ENCODE data around the gene VAMP8.
A peak's percentile ranks its signal among the peaks of the same experiment; 100 is the strongest.

The VAMP8 gene

DNA sequence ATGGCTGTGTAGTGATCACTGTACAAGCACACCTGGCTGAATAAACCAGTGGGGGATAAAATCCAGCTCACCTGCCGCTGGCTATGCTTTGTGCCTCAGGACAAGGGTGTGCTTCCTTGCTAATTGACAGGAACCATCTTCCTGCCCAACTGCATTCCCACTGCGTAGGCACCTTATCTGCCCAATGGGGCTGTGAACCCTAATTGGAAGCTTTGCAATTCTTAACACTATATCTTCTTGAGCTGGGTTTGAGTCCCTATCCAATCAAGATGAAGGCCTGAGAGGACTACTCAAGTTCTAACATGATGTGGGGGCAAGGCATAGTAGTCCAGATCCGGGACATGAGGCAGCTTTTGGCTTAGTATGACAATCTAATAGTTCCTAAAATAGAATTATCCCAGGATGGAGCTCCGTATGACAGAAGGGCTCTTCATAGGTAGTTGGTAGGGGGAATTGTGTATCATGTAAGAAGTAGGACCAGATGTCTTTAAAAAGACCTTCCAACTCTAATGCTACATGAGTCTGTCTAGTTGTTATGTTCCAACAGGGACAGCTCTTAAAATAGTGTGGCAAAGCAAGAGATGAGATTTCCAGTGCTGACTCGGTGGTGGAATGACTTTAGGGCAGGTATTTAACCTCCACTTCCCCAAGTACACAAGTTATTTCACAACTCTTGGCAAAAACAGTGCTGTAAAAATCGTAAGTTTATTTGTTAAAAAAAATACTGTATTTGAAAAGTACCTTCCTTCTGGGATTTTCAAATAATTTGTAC lies 27.4 kb downstream of the VAMP8 start:
- TF ChIP-seq, protein P1, sequence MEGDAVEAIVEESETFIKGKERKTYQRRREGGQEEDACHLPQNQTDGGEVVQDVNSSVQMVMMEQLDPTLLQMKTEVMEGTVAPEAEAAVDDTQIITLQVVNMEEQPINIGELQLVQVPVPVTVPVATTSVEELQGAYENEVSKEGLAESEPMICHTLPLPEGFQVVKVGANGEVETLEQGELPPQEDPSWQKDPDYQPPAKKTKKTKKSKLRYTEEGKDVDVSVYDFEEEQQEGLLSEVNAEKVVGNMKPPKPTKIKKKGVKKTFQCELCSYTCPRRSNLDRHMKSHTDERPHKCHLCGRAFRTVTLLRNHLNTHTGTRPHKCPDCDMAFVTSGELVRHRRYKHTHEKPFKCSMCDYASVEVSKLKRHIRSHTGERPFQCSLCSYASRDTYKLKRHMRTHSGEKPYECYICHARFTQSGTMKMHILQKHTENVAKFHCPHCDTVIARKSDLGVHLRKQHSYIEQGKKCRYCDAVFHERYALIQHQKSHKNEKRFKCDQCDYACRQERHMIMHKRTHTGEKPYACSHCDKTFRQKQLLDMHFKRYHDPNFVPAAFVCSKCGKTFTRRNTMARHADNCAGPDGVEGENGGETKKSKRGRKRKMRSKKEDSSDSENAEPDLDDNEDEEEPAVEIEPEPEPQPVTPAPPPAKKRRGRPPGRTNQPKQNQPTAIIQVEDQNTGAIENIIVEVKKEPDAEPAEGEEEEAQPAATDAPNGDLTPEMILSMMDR (IDR thresholded peaks at IDR 0.05; ENCODE audit: low read length, missing control alignments), result no peak
- peak; percentile 49 for DNase-seq (ENCODE audit: low read depth)
- H3K4me3 ChIP-seq (replicated peaks; ENCODE audit: low read depth, low read length), result no peak overlapping the region

DNA sequence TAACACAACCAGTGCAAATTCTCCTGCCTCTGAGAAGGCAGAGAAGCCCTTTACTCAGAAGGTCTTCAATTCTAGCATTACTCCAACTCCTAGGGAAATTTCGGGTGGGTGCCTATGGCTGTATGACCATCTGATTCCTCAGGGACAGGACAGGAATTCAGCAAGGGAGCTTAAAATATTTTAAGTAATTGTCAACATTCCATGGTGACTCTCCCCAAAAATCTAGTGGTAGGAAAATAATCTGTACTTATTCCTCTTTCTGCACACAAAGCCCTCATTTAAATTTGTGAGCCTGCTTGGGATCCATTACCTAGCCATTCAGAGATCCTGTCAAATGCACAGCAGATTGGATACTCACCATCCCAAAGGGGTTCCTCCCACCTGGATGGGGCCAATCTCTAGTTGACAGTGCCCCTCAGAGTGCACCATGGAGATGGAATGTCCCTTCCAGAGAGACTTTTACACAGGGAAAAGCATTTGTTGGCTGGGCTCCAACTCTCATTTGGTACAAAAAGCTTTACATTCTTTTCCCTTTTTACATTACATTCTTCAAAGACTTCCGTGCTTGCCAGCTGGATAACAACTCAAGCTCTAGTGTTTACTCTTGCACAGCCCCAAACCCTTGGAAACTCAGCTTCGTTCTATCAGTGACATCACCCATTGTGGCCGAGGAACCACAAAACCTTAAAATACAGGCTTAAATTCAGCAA lies 28.2 kb downstream of the VAMP8 start:
- no peak overlapping the region for H3K4me3 ChIP-seq (replicated peaks; ENCODE audit: low read depth, low read length)
- TF ChIP-seq, protein P1 (IDR thresholded peaks at IDR 0.05; ENCODE audit: low read length, missing control alignments), result no peak
- DNase-seq (ENCODE audit: low read depth), result peak; percentile 93

DNA sequence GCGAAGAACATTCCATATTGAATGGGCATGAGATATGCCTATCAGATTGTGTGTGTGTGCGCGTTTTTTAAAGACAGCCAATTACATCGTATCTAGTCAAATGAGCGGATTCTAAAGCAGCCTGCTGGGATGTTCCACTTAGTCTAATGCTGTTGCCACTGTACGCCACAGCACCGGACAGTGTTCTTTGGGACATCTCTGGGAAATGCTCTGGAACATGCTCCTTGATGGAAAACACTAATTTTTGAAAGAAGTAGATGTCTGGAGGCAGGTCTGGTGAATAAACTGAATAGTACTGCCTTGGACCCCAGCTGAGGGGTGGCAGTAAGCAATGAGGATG lies 28.7 kb downstream of the VAMP8 start:
- TF ChIP-seq, protein P1 (IDR thresholded peaks at IDR 0.05; ENCODE audit: low read length, missing control alignments), result no peak
- DNase-seq (ENCODE audit: low read depth), result no peak
- no peak overlapping the region for H3K4me3 ChIP-seq (replicated peaks; ENCODE audit: low read depth, low read length)

DNA sequence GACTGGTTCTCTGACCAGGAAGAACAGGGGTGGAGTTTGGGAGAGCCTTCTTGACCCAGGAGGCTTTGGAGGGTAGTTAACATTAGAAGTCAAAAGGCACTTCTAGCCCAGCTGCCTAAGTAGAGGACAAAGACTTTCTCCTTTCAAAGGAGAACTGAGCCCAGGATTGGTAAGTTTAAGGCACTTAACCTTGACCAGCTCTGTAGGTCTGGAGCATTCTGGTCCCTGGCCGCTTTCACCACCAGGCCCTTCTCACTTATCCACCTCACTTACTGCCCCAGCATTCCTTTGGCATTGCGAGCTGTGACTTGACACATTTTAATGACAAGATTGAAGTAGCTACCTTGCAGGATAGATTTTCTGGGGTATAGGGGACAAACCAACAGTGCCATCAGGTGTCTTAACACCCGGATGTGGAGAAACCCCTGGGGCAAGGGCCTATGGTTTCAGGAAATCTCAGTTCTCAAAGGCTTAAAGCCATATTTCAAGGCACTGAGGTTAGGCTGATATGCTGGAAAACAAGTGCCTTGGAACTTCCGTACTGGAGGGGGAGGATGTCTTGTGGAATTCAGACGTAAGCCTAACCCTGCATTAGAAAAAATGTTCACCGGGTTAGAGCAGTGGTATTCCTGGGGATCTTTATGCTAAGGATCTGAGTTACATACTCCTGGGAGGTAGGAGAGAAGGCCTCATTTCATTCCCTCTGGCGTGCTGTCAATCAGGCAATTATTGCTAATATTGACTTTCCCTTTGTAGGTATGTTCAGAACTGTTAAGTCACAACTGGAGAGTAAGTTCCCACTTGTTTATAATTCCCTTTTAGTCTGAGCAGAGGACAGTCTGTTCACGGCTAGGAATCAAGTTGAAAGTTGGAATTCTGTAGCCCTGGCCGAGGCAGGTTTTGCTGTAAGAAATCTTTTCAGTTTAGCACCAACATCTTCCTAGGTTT lies 30.2 kb downstream of the VAMP8 start:
- no peak for DNase-seq (ENCODE audit: low read depth)
- H3K4me3 ChIP-seq (replicated peaks; ENCODE audit: low read depth, low read length), result no peak overlapping the region
- TF ChIP-seq, protein P1 (IDR thresholded peaks at IDR 0.05; ENCODE audit: low read length, missing control alignments), result no peak

DNA sequence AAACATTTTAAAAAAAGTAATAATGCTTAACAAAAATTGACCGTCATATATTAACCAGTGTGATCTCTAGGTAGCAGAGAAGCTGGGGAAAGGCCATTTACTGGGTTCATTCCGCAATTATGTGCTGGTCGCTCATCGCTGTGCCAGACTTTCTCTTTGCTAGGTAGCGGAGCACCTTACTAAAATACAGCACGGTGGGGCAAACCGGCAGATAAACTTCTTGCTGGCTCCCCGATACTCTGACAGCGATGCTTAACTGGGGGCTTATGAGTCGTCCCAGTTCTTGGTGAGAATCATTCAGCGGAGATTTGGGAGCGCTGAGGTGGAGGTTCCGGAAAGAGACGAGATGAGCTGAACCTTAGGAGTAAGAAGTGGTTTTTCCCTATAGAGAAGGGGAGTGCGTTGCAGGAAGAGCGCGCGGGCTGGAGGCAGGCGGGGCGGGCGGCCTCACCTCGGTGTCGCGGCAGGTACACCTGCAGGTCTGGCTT lies 33.9 kb downstream of the VAMP8 start:
- H3K4me3 ChIP-seq (replicated peaks; ENCODE audit: low read depth, low read length), result peak overlapping the region; percentile 79
- TF ChIP-seq, protein P1 (IDR thresholded peaks at IDR 0.05; ENCODE audit: low read length, missing control alignments), result no peak
- DNase-seq (ENCODE audit: low read depth), result no peak

DNA sequence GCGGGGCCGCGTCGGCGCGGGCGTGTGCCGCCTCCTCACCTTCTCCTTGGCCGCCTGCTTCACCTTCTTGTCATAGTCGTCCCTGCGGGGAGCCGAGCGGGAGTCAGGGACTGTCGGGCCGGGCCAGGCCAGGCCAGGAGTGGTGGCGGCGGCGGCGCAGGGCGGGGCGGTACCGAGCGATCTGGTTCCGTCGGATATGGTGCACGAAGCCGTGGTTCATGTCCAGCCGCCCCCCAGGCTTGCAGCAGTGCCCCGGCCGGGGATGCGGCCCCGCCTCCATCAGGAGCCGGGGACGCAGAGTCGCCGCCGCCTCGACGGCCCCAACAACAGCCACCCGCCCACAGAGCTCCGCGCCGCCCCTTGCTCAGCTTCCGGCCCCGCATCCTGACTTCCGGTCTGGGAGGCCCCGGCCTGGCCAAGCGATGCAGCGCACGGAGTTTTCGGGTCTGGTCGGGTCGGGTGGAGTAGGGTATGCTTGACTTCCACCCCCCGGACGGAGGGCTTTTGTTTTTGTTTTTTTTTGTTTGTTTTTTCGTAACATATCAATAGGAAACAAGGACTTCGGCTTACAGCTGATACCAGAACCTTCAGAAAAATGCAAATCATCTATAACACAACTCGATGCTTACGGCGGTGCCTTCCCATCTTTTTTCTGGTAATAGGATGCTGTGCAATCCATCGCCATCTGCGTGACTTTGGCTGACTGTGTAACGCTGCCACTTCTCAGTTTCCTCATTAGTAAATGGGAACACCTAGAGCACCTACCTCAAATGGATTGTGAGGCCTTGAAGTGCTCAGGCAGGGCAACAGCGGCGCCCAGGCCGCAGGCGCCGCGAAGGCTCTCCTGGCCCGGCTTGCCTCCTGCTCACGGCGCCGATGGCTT lies 34.6 kb downstream of the VAMP8 start, which contains the start of gene C2orf68:
TSS of gene C2orf68 (minus strand) at position 362 of the 883 bp plus-strand sequence. CDS start at position 280, 82 bp downstream.
- peak; percentile 84 for DNase-seq (ENCODE audit: low read depth)
- TF ChIP-seq, protein P1 (IDR thresholded peaks at IDR 0.05; ENCODE audit: low read length, missing control alignments), result no peak
- H3K4me3 ChIP-seq (replicated peaks; ENCODE audit: low read depth, low read length), result peak within 1 kb of the TSS; percentile 79
